Ovary (tissue), 9 donors: ENCODE data around the gene DDX49. TPM values are rescaled to one million over a fixed set of nuclear protein-coding genes. Genes with fewer than 3 reads are reported as not detected.

Experiments
- DNase-seq, 5 donors: peaks; one replicate each; pipeline ENCODE4 v3.0.0-alpha.2; 2019 to 2020
- H3K27ac ChIP-seq, 2 donors: fragments of 200-600 bp; one replicate each; pipeline versions ENCODE4 v1.5.1 to v1.8.0; 2019 to 2022
- H3K27me3 ChIP-seq: fragments of 200-600 bp; one replicate; pipeline ENCODE4 v1.8.0; 2022
- H3K36me3 ChIP-seq: fragments of 200-600 bp; sonication (generic); one replicate; pipeline ENCODE4 v1.5.1; 2019
- H3K4me1 ChIP-seq: one replicate; pipeline ENCODE4 v1.8.1; 2013; ENCODE audit warnings: mild to moderate bottlenecking, moderate library complexity; ENCODE audit not compliant: insufficient read depth
- H3K4me3 ChIP-seq: fragments of 200-600 bp; sonication (generic); one replicate; pipeline ENCODE4 v1.5.1; 2017
- H3K9me3 ChIP-seq, 2 donors: fragments of 200-600 bp in 1 of 2; sonication (generic) in 1 of 2; one replicate each; pipeline versions ENCODE4 v1.5.1 to v1.8.1; 2013 to 2019; ENCODE audit warnings: mild to moderate bottlenecking in 1 of 2, moderate library complexity in 1 of 2
- CTCF ChIP-seq, 3 donors: fragments of 450-650 bp in 2 of 3; fragments of 200-600 bp in 1 of 3; IDR thresholded peaks; one replicate each; pipeline versions ENCODE4 v1.5.1 to v1.8.0; 2016 to 2022; ENCODE audit warnings: antibody characterized with exemption in 3 of 3, mild to moderate bottlenecking in 1 of 3
- EP300 ChIP-seq: sonication (generic); formaldehyde crosslinking; IDR thresholded peaks from one replicate; pipeline ENCODE4 v1.6.1; 2017; ENCODE audit warnings: antibody characterized with exemption
- POLR2A ChIP-seq: fragments of 450-650 bp; IDR thresholded peaks from one replicate; pipeline ENCODE4 v1.6.1; 2017; ENCODE audit warnings: antibody characterized with exemption, mild to moderate bottlenecking, moderate library complexity
- WGBS, 3 donors: extraction: QIAGEN DNeasy Blood & Tissue Kit in 1 of 3; methylation state at CpG; one replicate each; pipeline versions ENCODE4 v1.1.5 to v1.1.7; 2013 to 2017; 5-methylcytosine and 5-hydroxymethylcytosine counted together
- intact Hi-C, 4 donors: fragments of 100-400 bp; cut with DNase I; formaldehyde crosslinking; loops; one replicate each; pipeline versions ENCODE4 v1.11.0 to v1.15.1; 2022 to 2023
- polyA plus RNA-seq, 2 donors: library from polyadenylated mRNA; stranded (reverse); fragments of 200-250 nt in 1 of 2; fragments of 350-450 nt in 1 of 2; fragmentation: Illumina TruSeq in 1 of 2; extraction: RNeasy Lipid Tissue Mini Kit (QIAGEN cat#74804) in 1 of 2; gene quantifications; one replicate each; pipeline ENCODE4 v1.2.3, GENCODE V29; 2013 to 2014
- total RNA-seq, 7 donors: library from RNA; depleted of rRNA in 2 of 7; stranded (reverse); fragments of >200 nt in 2 of 7; fragmentation: NEBNext Ultra II Directional in 3 of 7; extraction: Animal tissue kit (Norgen Biotek cat#: 25700) in 3 of 7; gene quantifications; one replicate each; pipeline versions ENCODE4 v1.1.0 to v1.2.4, GENCODE V29; 2016 to 2023
- donor health status: DM: no; HTN: no; CAD: no; lungs with moderate emphysema.
- donor health status: DM: no; HTN: no; CAD: no.
- donor health status: Bipolar disorder and iron deficiency.
- donor health status: DM: yes; HTN: yes; CAD: no.
- donor health status: DM: no; HTN: no; CAD: no.
- donor health status: DM: yes; HTN: yes; CAD: no.

DDX49 gene
- total and polyA plus RNA-seq, 9 donors: 19.4 to 37.9 (median 32.8) TPM

- Histone ChIP-seq H3K36me3 (no peaks in the 10 kb centered on the region), H3K27ac (no peak overlapping the region), H3K27me3 (no peaks in the 10 kb centered on the region), H3K4me1 (no peaks in the 10 kb centered on the region), H3K4me3 (no peak overlapping the region), H3K9me3 (no peaks in the 10 kb centered on the region)
- TF ChIP-seq POLR2A (no peak), EP300 (no peak), CTCF (IDR thresholded peaks at IDR 0.05) (no peak)
- intact Hi-C loops: no loop called here
- WGBS, 3 donors: 88 to 90% (median 89%) methylated on average over 9 of the region's 9 CpGs
- no peak for DNase-seq
Measured at GRCh38 chr19:18964121-18964520, 44.6 kb downstream of the DDX49 start.

- intact Hi-C loops: no loop called here
- TF ChIP-seq CTCF (IDR thresholded peaks at IDR 0.05) (no peak), POLR2A (no peak), EP300 (no peak)
- no peaks in the 10 kb centered on the region for H3K4me1 ChIP-seq
- no peaks in the 10 kb centered on the region for H3K36me3 ChIP-seq
- no peak overlapping the region for H3K4me3 ChIP-seq
- H3K9me3 ChIP-seq: no peaks in the 10 kb centered on the region
- no peak overlapping the region for H3K27ac ChIP-seq
- H3K27me3 ChIP-seq: no peaks in the 10 kb centered on the region
- WGBS, 3 donors: 40 to 69% (median 50%) methylated on average over 4 of the region's 4 CpGs
- no peak for DNase-seq
Measured at GRCh38 chr19:18966307-18966706, 46.8 kb downstream of the DDX49 start.

- Histone ChIP-seq H3K27ac (no peak overlapping the region), H3K27me3 (no peaks in the 10 kb centered on the region), H3K4me3 (no peak overlapping the region), H3K4me1 (peaks cover 2% of the 10 kb centered on the region), H3K36me3 (no peaks in the 10 kb centered on the region), H3K9me3 (no peaks in the 10 kb centered on the region)
- DNase-seq: peak in 1 of 5 donors; percentile 53
- 36 to 53% (median 44%) methylated on average over 11 of the region's 11 CpGs for WGBS, 3 donors
- no peak for TF ChIP-seq CTCF (IDR thresholded peaks at IDR 0.05)
- no peak for TF ChIP-seq POLR2A
- TF ChIP-seq EP300: no peak
- intact Hi-C loops: no loop called here
Measured at GRCh38 chr19:18967358-18968146, 48.0 kb downstream of the DDX49 start.

GRCh38 chr19:18969931-18970659, 50.6 kb downstream of the DDX49 start:
- DNase-seq: no peak
- Histone ChIP-seq H3K4me1 (peaks cover 5% of the 10 kb centered on the region), H3K27ac (no peak overlapping the region), H3K27me3 (no peaks in the 10 kb centered on the region), H3K36me3 (no peaks in the 10 kb centered on the region), H3K9me3 (no peaks in the 10 kb centered on the region), H3K4me3 (no peak overlapping the region)
- WGBS, 3 donors: 72 to 81% (median 76%) methylated on average over 13 of the region's 13 CpGs
- intact Hi-C loops: no loop called here
- TF ChIP-seq EP300 (no peak), CTCF (IDR thresholded peaks at IDR 0.05) (no peak), POLR2A (no peak)
